Measurements from ENCODE around the gene HEXIM1.

Gene HEXIM1

DNA sequence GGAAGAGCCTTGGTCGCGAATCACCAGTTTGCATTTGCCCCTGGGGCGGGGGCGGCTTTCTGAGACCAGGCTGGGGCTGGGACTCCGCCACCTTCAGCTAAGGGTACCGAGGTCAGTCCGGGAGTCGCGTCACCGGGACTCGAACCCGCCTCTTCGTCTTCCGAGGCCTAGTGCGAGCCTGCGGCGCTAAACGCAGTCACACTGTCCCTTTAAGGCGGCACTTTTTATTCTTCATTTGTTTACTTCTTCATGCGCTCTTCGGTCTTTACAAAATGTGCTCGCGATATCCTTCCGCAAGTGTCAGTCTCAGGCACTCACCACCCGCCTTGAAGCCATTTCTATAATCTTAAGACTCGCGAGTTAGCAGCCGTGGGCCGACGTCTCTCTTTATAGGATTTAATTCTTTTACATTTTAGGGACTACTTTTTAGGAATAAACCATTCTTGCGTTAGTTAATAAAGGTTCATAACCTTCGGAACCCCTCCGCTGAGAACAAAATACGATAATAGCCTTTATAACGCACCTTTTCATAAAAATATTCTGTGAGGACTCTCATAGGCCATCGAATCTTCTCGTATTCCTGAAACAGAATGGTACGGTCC lies 593 bp upstream of the HEXIM1 start:
- DNase-seq = peak; percentile 90

- DNase-seq = peak; percentile 40
Observed at GRCh38 chr17:45149037-45149668, 878 bp downstream of the HEXIM1 start.

- DNase-seq = no peak
Observed at GRCh38 chr17:45149669-45150664, 1.7 kb downstream of the HEXIM1 start.

DNA sequence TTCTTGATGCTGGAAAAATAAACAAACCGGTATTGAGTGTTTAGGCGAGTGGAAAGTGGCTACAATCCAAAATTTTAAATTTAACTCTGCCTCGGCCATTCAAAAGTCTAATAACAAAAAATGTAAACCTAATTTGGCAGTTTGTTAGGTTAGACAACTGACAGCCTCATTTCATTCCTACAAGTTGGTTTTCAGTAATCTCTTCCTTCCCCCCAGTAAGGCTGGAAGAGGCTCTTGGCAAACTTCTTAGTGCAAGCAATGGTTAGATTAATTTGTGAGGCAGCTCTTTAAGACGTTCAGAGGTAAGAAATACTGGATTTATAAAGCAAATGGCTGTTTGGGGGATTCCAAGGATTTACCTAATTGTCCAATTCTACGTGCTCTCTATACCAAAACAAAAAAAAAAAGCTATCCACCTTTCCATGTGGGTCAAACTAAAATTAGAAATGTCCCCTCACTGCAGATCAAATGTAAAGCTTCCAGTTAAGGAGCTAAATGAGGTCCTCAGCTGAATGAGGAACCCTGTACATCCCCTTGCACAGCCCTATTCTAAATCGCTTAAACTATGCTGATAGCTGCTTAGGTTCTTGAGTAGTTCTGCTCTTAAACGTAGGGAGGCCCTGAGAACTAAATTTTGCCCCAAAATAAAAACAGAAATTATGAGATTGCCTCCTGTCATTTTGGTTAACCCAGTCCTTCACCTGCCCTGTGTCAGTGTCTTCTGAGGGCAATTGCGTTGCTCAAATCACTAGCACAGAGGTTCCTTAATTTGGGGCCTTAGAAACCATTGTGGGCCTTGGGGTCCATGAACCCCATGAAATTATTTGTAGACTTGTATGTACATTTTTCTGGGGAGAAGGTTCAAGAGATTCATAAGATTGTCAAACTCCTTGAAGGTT lies 2.9 kb downstream of the HEXIM1 start:
- DNase-seq = no peak

DNA sequence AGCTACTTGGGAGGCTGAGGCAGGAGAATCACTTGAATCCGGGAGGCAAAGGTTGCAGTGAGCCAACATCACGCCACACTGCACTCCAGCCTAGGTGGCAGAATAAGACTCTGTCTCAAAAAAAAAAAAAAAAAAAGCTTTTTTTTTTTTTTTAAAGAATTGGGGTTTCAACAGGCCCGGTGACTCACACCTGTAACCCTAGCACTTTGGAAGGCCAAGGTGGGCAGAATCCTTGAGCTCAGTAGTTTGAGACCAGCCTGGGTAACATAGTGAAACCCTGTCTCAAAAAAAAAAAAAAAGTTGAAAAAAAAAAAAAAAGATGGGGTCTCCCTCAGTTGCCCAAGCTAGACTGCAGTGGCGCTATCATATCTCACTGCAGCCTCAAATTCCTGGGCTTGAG lies 6.8 kb downstream of the HEXIM1 start:
- no peak for DNase-seq

- DNase-seq = no peak
Observed at GRCh38 chr17:45155483-45155882, 7.2 kb downstream of the HEXIM1 start.

GRCh38 chr17:45156242-45156641 lies 8.0 kb downstream of the HEXIM1 start:
- DNase-seq = no peak

DNA sequence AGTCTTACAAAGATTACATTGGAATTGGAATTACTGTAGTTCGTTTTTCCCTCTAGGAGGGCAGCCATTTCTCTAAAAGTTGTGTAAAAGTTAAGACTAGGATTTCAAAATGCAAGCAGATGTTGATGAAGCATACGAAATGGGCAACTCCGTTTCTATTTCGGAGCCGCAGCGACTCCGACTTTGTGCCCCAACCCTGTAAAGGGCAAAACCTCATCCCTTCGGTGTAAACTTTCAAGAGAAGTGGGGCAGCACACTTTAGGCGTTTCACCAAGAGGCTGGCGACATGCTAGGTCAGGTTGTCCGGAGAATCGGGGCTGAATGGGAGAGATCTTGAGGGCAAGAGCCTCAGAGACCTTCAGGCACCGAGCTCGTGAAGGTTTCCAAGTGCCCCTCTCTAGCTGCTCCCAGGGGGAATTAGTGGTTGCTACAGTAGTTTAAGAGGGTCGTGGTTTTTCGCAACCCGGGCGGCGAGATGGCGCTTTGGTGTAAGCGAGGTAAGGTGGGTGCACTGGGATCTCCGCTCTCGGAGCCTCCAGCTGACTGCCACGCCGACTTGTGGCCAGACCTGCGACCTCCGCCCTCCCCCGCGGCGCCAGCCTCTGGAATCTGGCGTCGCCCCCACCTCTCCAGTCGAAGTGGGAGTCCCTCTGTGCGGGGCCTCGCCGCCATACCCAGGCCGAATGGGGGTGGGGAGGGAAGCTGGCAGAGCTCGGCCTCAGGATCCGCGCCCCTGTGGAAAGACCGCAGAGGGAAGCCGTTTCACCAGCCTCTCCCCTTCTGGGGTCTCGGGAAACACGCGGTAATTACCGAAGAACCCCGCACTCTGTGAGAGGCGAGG lies 12.4 kb downstream of the HEXIM1 start:
- DNase-seq = peak; percentile 13

DNA sequence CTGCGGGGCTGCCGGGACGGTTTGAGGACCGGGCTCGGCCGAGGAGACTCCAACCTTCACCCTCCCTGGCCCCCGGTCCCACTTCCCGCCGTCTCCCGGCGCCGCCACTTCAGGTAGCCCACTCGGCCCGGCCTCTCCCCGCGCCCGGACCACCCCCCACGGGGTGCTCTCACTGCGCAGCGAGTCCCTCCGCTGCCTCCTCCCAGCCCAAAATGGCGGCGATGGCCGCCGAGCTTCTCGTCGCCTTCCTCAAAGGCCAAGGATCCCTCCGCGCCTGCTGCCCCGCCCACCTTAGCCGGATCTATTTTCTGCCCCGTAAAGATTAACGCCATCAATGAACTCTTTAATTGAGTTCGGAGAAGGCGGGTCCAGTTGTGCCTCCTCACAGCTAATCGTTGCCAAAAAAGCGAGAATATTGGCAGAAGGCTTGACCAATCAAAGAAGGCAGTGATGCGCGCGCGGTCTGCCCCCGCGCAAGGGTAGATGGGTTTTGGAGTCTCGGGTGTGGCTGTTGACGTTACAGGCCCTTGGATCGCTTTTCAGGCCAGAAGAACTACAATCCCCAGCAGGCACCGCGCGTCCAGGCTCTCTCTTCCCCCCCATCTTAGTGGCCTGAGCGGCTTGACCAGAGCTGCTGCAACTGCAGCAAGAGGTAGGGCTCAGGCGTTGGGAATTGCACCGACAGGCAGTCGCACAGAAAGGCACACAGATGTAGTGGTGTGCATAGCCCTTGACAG lies 13.2 kb downstream of the HEXIM1 start, which contains the start of gene HEXIM2:
Gene HEXIM2 (plus strand): TSS at position 588 of the 737 bp plus-strand sequence. CDS start 919 bp downstream, outside the sequence.
- peak; percentile 100 for DNase-seq

- no peak for DNase-seq
Observed at GRCh38 chr17:45162025-45162687, 13.9 kb downstream of the HEXIM1 start.

DNA sequence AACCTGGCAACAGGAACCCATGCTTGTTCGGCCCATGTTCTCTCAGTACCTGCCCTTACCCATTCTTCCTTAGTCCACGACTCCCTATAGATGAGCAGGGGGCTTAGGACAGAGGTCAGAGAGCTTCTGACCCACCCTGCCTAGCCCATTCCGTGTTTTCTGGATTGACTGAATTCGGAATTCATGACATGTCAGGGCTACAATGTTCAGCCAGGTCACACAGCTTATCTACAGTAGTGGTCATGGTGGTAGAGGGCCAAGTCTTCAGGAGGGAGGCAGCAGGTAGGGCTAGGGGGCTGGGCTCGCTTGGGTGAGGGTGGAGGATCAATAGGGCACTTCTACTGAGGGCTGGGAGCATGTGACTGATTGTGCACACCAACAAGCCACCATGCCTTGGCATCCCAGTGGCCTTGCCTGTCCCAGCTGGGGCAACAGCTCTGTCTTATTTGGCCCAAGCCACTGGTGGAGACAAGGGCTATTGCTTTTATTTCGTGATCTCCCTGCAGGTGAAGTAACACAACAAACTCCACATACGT lies 16.5 kb downstream of the HEXIM1 start:
- no peak for DNase-seq

DNA sequence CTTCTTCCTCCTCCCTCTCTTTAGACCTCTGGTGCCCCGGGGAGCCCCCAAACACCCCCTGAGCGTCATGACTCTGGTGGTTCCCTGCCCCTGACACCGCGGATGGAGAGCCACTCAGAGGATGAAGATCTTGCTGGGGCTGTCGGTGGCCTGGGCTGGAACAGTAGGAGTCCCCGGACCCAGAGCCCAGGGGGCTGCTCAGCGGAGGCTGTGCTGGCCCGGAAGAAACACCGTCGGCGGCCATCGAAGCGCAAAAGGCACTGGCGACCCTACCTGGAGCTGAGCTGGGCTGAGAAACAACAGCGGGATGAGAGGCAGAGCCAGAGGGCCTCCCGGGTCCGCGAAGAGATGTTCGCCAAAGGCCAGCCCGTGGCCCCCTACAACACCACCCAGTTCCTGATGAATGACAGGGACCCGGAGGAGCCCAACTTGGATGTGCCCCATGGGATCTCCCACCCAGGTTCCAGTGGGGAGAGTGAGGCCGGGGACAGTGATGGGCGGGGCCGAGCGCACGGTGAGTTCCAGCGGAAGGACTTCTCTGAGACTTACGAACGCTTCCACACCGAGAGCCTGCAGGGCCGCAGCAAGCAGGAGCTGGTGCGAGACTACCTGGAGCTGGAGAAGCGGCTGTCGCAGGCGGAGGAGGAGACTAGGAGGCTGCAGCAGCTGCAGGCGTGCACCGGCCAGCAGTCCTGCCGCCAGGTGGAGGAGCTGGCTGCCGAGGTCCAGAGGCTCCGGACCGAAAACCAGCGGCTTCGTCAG lies 20.9 kb downstream of the HEXIM1 start:
- DNase-seq = no peak

GRCh38 chr17:45170280-45170930 lies 22.1 kb downstream of the HEXIM1 start:
- DNase-seq = no peak

- DNase-seq = no peak
Observed at GRCh38 chr17:45170931-45171337, 22.7 kb downstream of the HEXIM1 start.

DNA sequence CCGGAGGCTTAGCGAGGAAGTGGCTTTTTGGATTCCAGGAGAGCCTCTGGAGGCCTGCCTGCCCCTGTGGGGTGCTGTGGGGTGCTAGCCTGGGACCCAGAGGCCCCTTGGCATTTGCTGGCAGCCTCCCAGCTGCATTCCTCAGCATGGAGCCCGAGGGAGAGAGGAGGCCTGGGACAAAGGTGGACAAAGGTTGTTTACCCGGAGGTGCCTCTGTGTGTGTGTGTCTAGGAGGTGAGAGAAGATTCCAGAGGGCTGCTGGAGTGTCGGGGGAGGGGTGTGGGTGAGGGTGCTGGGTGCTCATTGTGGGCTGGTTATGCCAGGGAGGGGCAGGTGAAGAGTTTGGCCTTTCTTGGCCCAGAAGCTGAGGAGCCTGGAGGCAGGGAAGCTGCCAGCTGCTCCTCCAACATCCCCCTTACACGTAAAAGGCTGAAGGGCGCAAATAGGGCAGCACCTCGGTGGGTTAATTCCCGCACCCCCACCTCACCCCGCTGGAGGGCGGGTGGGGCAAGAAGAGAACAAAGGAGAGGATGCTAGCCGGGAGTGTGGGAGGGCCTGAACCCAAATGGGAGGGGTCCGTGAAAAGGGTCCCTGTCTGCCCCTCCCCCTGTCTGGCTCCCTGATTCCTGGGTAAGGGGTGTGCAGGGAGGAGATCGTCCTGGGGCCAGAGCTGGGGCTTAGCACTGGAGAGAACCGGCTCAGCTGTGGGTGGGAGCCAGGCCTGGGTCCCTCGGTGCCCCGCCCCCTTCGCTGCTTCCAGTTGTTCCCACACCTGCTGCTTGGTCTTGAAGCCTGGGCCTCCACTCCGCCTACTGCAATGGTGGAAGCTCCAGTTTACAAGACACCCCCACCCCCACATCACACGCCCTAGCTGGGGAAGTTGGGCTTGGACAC lies 23.3 kb downstream of the HEXIM1 start:
- no peak for DNase-seq

- DNase-seq = no peak
Observed at GRCh38 chr17:45172232-45172540, 23.9 kb downstream of the HEXIM1 start.

DNA sequence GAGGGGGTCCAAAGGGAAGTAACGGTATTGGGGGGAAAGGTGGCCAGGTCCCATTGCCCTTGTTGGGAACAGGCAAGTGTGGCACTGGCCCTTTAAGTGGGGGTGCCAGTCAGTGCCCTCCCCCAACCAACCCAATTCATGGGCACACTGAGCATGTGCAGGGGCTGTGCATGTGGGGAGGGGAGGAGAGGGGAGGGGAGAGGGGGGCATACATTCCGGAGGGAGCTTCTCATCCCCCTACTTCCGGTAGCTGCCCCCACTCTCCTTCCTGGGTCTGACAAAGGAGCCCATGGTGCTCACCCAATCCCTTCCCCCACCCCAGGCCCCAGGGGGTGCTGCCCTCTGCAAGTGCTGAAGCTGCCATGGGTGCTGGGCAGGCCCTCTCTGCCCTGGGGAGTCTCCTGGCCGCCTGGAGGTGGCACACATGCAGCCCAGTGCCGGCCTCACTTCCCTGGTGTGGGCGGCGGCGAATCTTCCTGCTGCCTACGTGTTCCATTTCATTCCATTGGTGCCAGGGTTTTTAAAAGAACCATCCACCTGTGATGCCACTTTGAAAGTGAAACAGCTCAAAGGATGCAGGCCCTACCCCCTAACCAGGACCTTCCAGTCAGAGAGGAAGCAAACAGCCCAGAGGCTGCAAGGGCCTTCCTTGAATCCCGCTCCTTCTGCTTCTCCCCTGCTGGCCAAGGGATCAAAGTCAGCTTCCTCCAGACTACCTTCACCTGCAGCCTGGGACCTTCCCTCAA lies 24.4 kb downstream of the HEXIM1 start:
- DNase-seq = peak; percentile 64
